ENCODE measurements around the gene DNM3. TPM values are rescaled to one million over a fixed set of nuclear protein-coding genes. Genes with fewer than 3 reads are reported as not detected.

Gene DNM3
- total RNA-seq, 6 donors from 2014 or later = 7.1 to 30.4 (median 10.3) TPM

DNA sequence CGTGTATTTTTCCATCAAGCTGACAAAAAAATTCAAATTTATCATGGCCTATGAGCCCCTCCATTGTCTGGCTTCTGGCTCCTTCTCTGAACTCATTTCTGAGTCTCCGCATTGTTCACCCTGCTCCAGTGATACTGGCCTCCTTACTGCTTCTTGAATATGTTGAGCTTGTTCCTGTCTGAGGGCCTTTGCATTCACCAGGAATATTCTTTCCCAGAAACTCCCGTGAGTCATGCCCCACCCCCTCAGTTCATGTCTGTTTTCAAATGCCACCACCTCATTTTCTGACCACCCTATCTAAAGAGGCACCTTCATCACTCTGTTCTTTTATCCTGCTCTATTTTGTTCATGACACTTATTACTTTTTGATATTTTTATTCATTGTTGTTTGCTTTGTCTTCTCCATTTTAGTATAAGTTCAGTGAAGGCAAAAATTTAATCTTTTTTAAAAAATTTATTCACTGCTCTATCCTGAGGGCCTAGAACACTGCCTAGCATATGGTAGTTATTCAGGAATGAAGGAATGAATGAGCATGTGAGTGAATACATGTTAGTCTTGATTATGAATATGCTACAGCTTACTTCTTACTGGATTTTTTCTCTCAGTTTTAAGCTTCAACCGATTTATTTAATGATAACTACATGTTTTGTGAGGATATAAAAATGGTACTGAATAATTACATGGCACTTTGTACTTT, 438.8 kb downstream of the DNM3 start:
- ATAC-seq (ENCODE audit: low FRiP score in 2 of 2) (no peak), DNase-seq (no peak)
- TF ChIP-seq POLR2AphosphoS5 (IDR thresholded peaks at IDR 0.05) = no peak
- TF ChIP-seq, protein P1, sequence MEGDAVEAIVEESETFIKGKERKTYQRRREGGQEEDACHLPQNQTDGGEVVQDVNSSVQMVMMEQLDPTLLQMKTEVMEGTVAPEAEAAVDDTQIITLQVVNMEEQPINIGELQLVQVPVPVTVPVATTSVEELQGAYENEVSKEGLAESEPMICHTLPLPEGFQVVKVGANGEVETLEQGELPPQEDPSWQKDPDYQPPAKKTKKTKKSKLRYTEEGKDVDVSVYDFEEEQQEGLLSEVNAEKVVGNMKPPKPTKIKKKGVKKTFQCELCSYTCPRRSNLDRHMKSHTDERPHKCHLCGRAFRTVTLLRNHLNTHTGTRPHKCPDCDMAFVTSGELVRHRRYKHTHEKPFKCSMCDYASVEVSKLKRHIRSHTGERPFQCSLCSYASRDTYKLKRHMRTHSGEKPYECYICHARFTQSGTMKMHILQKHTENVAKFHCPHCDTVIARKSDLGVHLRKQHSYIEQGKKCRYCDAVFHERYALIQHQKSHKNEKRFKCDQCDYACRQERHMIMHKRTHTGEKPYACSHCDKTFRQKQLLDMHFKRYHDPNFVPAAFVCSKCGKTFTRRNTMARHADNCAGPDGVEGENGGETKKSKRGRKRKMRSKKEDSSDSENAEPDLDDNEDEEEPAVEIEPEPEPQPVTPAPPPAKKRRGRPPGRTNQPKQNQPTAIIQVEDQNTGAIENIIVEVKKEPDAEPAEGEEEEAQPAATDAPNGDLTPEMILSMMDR (IDR thresholded peaks at IDR 0.05) = no peak
- no peak for TF ChIP-seq POLR2A (IDR thresholded peaks at IDR 0.05)
- no peak for TF ChIP-seq EP300 (IDR thresholded peaks at IDR 0.05)
- WGBS, 2 donors = 89 to 92% methylated on average over 4 of the region's 4 CpGs
- Histone ChIP-seq H3K27ac (no peak overlapping the region), H3K9me3 (no peaks in the 10 kb centered on the region), H3K36me3 (no peaks in the 10 kb centered on the region), H3K27me3 (no peaks in the 10 kb centered on the region), H3K4me3 (no peak overlapping the region), H3K4me1 (peaks cover 0 to 6% (median 2%) of the 10 kb centered on the region in 4 donors)

DNA sequence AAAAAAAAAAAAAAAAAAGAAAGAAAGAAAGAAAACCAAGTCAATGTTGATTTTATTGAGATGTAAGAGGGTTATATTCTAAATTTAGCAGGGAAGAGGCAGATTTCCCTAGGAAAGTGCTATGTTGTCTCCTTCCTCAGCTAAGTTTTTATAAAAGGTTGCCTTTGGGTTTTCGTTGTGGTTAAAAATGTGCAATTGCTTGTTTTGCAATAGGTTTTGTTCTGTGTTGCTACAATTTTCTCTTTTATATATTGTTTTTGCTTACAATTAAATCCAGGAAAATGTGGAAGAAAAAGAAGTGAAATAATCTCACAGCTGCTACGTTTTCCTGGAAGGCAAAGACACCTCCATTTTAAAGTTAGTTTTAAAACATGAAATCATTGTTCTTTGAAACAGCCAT, 442.5 kb downstream of the DNM3 start:
- no peak overlapping the region for H3K4me3 ChIP-seq
- H3K27ac ChIP-seq = no peak overlapping the region
- DNase-seq (no peak), ATAC-seq (ENCODE audit: low FRiP score in 2 of 2) (no peak)
- H3K9me3 ChIP-seq = no peaks in the 10 kb centered on the region
- no peak for TF ChIP-seq EP300 (IDR thresholded peaks at IDR 0.05)
- no peak for TF ChIP-seq POLR2A (IDR thresholded peaks at IDR 0.05)
- no peak for TF ChIP-seq POLR2AphosphoS5 (IDR thresholded peaks at IDR 0.05)
- TF ChIP-seq, protein P1 (IDR thresholded peaks at IDR 0.05) = no peak
- H3K36me3 ChIP-seq = no peaks in the 10 kb centered on the region
- no peaks in the 10 kb centered on the region for H3K27me3 ChIP-seq
- 64 to 78% methylated on average over 2 of the region's 2 CpGs for WGBS, 2 donors
- peaks cover 0 to 8% (median 0%) of the 10 kb centered on the region in 4 donors for H3K4me1 ChIP-seq

DNA sequence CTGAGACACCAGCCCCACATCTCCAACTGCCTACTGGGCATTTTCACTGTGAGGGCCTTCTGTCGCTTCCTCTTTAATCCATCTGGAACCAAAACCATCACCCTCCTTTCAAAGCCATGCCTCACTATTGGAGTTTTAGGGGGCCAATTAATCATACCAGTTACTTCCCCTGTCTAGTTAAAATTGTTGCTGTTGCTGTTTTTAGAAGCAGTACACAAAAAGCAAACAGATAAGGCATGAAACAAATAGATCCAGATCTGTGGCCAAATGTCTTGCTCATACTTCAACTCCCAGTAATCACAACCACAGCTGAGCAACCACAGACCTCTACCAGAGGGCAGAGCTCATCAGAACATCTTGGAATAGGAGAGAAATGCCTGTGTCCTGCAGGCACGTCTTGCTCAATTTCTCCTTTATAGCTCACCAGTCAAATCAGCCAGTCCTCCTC, 445.4 kb downstream of the DNM3 start:
- Histone ChIP-seq H3K27ac (peak overlapping the region in 2 of 4 donors; percentile 5 to 36), H3K4me3 (no peak overlapping the region), H3K9me3 (no peaks in the 10 kb centered on the region), H3K4me1 (peaks cover 0 to 8% (median 0%) of the 10 kb centered on the region in 4 donors), H3K36me3 (no peaks in the 10 kb centered on the region), H3K27me3 (no peaks in the 10 kb centered on the region)
- WGBS, 2 donors = 58 to 72% methylated on average over 2 of the region's 2 CpGs
- TF ChIP-seq POLR2AphosphoS5 (IDR thresholded peaks at IDR 0.05) (peak in 1 of 2 donors; percentile 8), POLR2A (IDR thresholded peaks at IDR 0.05) (no peak)
- no peak for DNase-seq
- ATAC-seq (ENCODE audit: low FRiP score in 2 of 2) = peak; percentile 15 to 93

DNA sequence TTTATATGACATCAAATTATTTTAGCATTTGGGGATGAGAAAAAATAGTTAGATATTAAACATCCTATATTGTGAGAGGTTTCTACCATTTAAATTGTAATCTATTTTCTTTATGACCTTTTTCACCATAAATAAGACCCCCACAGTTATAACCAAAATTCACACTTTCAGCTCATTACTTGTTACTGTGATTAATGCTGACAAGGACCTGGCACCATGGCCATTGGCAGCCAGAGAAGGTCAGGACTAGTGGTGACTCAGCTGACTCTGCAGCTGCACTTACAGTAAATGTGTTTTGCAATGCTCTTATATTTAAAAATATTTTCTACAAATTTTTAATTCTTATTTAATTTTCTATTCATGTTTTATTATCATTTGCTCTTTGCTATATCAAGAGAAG, 445.9 kb downstream of the DNM3 start:
- TF ChIP-seq POLR2AphosphoS5 (IDR thresholded peaks at IDR 0.05) (no peak), EP300 (IDR thresholded peaks at IDR 0.05) (no peak)
- TF ChIP-seq, protein P1 (IDR thresholded peaks at IDR 0.05) = no peak
- H3K9me3 ChIP-seq = no peaks in the 10 kb centered on the region
- peaks cover 0 to 8% (median 0%) of the 10 kb centered on the region in 4 donors for H3K4me1 ChIP-seq
- no peaks in the 10 kb centered on the region for H3K36me3 ChIP-seq
- ATAC-seq (ENCODE audit: low FRiP score in 2 of 2) (peak in 1 of 2 donors; percentile 84), DNase-seq (peak in 1 of 2 donors; percentile 55)
- no peaks in the 10 kb centered on the region for H3K27me3 ChIP-seq
- no peak overlapping the region for H3K4me3 ChIP-seq
- H3K27ac ChIP-seq = peak overlapping the region in 2 of 4 donors; percentile 5 to 36

DNA sequence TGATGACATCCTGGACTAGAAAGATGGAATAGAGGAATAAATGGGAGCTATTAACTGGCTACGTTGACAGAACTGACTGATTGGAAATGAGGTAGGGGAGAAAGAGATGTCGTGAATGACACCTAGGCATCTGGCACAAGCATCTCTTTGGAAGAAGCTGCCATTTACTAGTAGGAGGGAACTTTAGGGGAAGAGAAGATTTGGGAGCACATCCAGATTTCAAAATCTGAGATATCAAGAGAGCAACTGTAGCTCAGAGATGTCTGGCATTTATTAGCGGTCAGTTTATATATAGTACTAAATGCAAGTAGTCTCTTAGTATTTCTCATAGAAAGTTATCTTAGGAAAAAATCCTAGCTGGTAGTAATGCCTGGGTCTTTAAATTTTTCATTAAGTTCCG, 447.3 kb downstream of the DNM3 start:
- TF ChIP-seq, protein P1 (IDR thresholded peaks at IDR 0.05) = no peak
- TF ChIP-seq POLR2A (IDR thresholded peaks at IDR 0.05) (no peak), POLR2AphosphoS5 (IDR thresholded peaks at IDR 0.05) (no peak), EP300 (IDR thresholded peaks at IDR 0.05) (no peak)
- H3K36me3 ChIP-seq = no peaks in the 10 kb centered on the region
- no peaks in the 10 kb centered on the region for H3K9me3 ChIP-seq
- H3K27ac ChIP-seq = no peak overlapping the region
- H3K4me1 ChIP-seq = peaks cover 0 to 8% (median 0%) of the 10 kb centered on the region in 4 donors
- WGBS, 2 donors = 89 to 90% methylated on average over 4 of the region's 4 CpGs
- no peaks in the 10 kb centered on the region for H3K27me3 ChIP-seq
- DNase-seq (no peak), ATAC-seq (ENCODE audit: low FRiP score in 2 of 2) (no peak)
- no peak overlapping the region for H3K4me3 ChIP-seq
